ENCODE data around the gene PLCL2. TPM values are rescaled to one million over a fixed set of nuclear protein-coding genes. Genes with fewer than 3 reads are reported as not detected.

The PLCL2 gene
- 21.5 TPM for total RNA-seq

DNA sequence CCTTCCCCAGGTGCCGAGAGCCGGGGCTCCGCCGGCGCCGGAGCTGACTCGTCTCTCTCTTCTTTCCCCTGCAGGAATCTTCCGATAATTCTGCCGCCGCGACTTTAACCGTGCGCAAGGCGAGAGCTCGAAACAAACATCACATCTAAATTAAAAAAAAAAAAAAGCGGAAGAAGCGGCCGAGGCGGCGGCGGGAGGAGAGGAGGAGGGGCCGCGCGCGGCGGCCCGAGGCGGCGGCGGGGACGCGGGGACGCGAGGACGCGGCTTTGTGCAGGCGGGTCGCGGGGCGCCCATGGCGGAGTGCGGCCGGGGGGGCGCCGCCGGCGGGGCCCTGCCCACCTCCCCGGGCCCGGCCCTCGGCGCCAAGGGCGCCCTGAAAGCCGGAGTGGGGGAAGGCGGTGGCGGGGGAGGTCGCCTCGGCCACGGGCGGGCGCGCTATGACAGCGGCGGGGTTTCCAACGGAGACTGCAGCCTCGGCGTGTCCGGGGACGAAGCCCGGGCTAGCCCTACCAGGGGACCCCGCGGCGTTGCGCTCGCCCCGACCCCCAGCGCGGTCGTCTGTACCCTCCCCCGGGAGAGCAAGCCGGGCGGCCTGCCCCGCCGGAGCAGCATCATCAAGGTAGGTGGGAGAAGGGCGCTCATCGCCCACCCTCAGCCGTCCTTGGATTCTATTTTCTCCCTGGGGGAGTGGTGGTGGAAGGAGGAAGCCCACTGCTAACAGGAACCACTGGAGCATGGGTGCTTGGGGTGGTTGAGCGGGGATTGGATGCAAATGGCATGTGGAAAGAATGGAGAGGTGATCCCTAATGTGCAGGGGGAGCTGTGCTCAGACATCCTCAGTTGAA lies at the start of gene PLCL2:
Gene PLCL2, plus strand, starts transcription at position 208 of the 845 bp plus-strand sequence. Its CDS starts 85 bp downstream, at position 293.
- DNase-seq (ENCODE audit: low read depth in 2 of 3, low spot score in 2 of 3), result peak; percentile 62 to 90 (median 82)

DNA sequence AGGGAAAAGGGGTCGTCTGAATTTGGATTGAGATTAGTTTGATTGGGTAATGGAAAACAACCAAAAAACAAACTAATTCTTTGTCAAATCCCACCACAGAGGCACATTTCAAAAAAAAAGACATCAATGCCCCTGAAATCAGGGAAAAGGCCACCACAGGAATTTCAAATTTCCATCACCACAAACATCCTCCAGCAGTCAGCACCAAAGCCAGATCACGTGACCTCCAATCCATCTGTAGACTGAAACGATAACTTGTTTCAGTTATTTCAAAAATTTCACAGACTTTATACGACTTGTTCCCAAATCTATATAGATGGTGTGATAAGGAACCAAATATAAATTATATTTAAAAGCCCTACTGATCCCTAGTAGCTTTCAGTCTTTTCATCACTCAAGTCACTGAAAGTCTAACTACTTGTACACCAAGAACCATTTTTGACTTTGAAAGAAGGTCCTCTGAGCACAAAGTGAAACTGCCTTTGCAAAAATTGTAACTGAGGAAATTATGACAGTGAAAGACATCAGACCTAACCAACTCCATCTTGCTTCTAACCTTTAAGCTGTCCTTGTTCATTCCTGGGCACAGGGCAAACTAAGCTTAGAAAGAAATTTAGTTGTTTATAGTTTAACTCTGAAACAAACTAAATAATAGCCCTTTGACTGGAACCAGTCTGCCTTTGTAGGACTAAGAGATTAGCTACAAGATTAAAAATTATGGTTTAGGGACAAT lies 48.1 kb upstream of the PLCL2 start:
- no peak for DNase-seq (ENCODE audit: low read depth in 2 of 3, low spot score in 2 of 3)

DNA sequence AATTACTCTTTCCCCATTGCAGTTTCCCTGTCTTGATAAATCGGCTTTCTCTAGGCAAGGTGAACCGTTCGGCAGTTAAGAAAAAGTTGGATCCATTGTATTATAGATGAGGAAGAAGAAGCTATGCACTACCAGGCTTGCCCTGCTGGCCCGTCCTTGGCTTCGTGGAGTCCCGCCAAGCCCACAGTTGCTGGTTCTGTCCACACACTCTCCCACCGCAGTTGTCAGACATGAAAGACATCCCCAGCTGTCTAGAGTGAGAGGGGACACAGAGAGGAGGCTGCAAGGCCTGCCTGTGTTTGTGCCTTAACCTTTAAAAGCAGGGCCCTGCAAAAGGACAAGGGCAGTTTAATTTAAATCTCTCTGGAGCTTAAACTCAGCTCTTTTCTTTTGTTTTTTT lies 47.2 kb upstream of the PLCL2 start:
- DNase-seq (ENCODE audit: low read depth in 2 of 3, low spot score in 2 of 3), result no peak

DNA sequence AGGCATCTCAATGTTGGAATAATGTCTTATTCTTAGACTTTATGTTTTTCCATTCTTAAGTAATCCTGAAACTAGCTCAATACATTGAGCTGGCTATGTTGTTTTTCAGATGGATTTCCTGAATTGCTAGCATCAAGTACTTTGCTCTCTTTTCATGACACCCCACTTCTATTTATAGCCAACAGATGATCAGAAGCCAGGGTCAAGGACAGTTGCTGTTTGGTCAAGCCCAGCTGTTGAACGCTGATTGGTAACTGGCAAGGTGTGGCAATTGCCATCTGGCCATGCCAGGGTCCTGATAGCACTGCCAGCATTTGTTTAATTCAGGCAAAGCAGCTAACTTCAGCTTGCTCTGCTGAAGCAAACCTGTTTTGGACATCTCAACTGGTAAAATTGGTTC lies 46.2 kb upstream of the PLCL2 start:
- DNase-seq (ENCODE audit: low read depth in 2 of 3, low spot score in 2 of 3), result no peak

DNA sequence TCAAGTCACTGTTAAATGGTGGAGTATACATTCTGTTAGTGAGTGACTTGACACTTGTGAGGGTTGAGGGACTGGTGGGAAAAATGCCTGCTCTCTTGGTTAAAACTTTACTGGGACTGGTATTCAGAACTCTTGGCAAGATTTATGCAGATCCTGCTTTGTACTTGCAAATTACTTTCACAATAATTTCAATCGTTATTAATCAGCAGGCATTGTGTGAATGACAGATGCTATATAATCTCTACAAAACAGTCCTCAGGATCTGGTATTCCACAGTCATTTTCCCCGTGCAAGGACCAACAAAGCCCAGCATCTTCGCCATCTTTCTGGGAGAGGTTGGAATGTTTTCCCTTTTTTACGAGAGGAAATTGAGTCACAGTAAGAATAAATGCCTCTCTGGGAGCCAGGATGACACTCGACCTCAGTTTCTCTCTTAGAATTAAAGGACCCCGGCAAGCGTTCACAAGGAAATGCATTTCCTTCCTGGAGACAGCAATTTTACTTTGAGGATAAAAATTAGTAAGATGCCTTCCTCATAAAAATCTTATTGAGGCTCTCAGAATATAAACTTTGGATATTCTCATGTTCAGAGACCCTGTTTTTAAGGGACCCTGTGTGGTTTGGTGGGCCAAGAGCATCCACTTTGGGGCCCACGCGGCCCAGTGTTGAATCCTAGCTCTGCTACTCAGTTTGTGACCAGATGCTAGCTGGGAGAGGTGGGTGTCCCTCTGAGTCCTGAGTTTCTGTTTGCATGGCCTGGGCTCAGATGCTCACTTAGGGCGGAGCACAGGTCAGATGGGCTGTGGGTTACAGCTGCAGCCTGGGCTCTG lies 45.3 kb upstream of the PLCL2 start:
- no peak for DNase-seq (ENCODE audit: low read depth in 2 of 3, low spot score in 2 of 3)

DNA sequence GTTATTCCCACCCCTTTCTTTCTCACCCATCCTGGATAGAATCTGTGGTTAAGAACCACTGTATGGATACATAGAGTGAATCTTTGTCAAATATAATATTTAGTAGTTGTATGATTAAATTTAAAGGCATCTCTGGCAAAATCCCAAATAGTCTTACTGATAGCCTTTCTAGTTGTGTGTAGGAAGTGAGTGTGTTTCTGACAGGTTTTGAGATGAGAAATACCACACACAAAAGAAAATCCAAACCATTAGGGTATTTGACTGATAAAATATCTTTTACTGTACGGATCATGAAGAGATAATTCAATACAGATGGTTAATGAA lies 44.7 kb upstream of the PLCL2 start:
- no peak for DNase-seq (ENCODE audit: low read depth in 2 of 3, low spot score in 2 of 3)

DNA sequence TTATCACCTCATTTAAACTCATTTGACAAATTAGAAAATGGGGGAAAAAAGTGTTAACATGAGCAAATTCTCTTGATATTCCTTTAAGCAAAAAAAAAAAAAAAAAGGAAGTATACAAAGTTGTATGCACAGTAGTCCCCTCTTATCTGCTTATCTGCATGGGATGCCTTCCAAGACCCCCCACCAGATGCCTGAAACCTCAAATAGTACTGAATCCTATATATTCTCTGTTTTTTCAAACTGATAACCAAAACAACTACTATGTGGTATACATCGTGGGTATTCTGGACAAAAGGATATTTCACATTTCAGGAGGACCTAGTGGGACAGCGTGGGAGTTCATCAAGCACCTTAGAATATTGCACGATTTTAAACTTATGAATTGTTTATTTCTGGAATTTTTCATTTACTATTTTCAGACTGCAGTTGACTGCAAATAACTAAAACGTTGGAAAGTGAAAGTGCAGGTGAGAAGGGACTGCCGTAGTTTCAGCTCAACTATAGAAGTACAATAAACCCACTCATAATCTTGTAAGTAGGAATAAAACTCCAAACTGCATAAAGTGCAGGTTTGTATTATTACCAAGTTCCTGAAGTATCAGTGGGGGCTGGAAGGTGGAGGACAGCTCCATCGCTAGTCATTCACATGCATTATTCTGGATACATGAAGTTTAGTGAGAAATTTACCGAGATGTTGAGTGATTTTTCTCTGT lies 43.6 kb upstream of the PLCL2 start:
- DNase-seq (ENCODE audit: low read depth in 2 of 3, low spot score in 2 of 3), result peak in 1 of 3 donors; percentile 24

DNA sequence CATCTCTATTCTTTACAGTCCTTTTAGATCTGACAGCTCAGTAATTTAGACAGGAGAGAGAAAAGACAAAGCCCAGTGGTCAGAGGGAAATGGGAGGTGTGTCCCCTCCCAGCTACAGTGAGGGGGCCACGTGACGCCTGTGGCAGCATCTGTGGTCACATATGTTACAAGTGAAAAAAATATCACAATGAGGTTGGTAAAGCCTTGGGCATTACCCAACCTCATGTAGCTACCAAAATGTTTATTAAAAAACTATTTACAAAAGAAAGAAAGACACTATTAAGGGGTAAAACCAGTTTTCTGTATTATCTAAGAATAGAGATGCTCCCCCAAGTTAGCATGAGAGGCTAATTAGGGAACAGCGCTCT lies 42.9 kb upstream of the PLCL2 start:
- DNase-seq (ENCODE audit: low read depth in 2 of 3, low spot score in 2 of 3), result peak in 2 of 3 donors; percentile 48 to 64

DNA sequence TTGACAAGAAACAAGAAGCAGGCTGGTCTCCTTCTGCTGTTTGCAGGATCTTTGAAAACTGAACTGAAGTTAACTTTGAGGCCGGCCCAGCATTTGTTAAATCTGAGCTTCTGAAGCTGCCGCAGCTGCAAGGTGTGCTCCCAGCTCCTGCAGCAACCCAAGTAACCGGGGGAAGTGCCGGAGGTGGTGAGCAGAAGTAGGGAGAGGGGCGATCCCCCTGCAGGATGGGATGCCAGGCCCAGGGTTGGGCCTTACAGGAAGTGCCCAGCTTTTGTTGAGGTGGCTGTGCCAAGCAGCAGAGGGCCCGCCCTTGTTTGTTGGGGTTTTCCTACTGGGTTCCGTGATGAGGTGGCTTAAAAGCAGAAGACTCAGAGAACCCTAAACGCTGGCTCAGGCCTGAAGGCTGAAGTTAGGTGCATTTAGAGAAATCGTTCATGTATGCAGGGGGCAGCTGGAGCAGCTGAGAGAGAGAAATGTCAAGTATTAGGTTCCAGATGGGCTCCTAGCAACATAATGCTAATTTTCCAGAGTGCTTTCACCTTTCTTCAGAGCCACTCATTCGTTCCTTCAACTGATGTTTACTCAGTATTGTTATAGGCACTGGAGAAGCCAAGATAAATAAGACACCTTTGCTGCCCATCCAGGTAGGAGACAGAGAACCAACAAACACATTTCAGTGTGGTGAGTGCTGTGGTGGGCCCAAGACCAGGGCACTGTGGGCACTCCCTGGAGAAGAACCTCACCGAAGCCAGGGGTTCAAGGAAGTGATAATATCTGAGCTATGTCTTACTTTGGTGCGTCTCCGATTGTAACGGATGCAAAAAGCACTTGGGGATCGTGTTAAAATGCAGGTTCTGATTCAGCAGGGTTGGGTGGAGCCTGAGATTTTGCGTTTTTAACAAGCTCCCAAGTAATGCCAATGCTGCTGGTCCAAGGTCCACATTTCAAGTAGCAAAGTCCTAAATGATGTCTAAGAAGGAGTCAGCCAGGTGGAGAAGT lies 42.2 kb upstream of the PLCL2 start:
- DNase-seq (ENCODE audit: low read depth in 2 of 3, low spot score in 2 of 3), result peak; percentile 64 to 78 (median 73)

DNA sequence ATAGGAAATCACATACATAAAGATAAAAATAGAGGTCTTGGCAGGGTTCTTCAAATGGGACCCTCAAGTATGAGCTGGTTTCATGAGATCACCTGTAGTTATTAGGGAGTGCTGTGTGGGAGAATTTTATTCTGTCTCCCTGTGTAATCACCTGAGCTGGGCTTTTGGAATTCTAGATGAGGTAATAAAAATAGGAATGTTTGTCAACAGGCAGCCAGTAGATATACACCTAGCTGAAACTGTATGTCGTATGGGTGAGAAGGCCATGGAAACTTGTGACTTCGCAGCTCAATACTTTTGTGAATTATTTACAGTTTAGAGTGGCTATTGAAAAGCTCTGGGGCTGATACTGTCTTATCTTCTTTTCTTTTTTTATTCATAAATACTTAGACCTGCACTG lies 40.5 kb upstream of the PLCL2 start:
- DNase-seq (ENCODE audit: low read depth in 2 of 3, low spot score in 2 of 3), result no peak

DNA sequence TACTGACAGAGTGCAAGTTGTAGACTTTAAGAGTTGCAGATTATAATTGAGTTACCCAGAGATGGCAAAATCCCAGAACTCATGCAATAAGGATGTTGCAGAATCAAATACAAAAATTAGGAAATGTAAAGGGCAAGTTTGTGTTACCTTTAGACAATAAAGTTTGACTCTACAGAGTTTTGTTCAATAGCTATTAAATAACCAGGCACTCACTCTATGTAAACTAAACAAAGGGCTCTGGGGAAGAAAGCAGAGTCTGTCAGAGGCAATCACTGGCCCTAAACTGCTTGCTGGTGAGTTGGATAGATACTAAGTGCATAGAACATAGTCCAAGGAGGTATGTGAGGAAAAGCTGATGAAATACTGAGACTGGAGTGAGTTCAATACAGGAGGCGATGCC lies 40.0 kb upstream of the PLCL2 start:
- no peak for DNase-seq (ENCODE audit: low read depth in 2 of 3, low spot score in 2 of 3)

DNA sequence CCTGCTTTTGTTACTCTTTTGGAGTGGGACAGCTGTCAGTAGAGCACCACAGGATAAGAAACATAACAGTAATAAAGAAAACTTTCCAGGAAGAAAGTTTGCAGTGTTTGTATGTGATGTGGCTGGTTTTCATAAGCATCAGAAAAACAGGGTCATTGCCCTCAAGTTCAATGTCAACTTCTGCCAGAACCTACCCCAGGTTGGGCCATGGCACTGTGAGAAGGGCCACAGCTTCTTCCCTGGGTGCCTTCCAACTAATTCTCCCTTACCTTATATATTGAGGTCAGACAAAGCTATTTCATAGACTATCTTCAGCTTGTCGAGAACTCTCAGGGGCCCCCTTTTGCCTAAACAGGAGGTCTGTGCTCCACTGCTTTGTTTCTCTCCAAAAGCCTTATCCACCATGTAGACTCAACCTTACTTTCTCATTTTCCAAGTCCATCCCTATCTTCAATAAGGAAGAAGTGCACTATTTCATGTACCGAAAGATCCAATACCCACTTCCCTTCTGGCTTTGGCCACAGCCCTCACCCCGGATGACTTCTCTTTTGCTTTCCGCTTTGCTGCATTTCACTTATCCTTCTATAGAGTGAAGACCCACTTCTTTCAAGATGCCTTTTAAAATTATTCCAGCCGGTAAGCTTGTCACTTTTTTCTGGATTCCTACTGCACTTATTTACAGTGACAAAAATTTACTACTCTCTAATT lies 38.2 kb upstream of the PLCL2 start:
- DNase-seq (ENCODE audit: low read depth in 2 of 3, low spot score in 2 of 3), result no peak

DNA sequence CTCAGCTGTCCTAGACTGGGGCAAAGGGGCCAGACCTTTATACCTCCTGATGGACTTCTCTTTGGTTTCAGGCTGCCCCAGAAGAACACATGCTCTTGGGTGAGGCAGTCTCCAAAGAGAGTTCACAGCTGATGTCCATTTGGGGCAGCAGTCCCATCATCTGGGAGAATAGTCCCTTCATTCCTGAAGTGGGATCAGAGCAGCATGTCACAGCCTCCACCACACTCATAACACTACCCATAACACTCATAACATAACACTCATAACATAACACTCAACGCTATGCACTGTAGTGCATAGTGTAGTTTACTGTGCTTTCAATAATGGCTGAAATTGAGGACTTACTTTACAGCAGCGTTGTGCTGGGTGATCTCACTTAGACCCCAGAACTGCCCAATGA lies 36.7 kb upstream of the PLCL2 start:
- no peak for DNase-seq (ENCODE audit: low read depth in 2 of 3, low spot score in 2 of 3)

DNA sequence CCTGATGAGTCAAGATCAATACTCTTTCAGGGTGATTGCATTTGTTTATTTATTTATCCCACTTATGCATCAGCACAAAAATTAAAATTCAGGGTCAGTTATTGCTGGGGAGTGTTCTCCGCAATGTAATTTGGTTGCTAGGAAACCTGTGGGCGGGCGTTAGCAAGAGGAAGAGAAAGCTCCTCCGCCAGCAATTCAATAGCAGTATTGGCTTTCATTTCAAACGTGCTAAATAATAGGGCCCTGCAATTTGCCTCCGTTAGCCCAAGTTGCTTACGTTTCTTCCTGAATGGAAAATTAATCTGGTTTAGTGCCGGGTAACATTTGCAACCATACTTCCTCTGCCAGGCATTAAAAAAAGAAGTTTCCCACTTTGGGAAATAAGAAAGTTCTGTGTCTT lies 35.5 kb upstream of the PLCL2 start:
- peak in 2 of 3 donors; percentile 64 to 80 for DNase-seq (ENCODE audit: low read depth in 2 of 3, low spot score in 2 of 3)

DNA sequence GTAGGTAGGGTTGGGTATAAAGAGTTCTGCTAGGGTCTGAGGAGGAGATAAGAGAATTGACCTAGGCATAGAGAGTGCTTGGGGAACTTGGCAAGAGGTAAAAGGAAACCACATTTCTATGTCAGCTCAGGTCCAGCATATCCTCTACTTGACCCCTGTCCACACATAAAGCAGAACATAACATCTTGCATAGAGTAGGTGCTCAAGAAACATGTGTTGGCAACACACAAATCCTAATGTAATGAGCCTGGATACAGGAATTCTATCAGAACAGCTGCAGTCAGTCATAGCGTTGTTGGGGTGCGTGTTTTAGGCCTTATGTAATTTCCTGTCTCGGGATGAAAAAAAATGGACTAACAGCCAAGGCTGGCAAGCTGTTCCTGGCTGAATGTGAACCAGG lies 35.0 kb upstream of the PLCL2 start:
- peak in 1 of 3 donors; percentile 14 for DNase-seq (ENCODE audit: low read depth in 2 of 3, low spot score in 2 of 3)

DNA sequence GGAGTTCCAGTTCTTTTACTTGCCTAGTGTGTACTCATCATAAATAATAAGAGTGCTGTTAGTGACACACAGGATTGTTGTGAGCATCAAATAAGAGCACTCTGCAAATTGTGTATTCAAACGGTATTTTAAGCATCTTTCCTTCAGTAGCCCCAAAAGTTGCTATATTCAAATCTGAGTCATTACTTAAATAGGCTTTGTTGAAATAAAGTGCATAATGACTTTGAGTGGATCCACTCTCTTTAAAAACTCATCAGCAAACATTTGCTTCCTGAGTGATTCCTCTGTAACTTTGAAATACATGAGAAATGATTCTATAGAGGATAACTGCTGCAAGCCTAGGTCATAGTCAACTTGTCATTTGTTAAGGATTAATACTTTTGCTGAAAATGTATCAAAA lies 29.3 kb upstream of the PLCL2 start:
- DNase-seq (ENCODE audit: low read depth in 2 of 3, low spot score in 2 of 3), result no peak

DNA sequence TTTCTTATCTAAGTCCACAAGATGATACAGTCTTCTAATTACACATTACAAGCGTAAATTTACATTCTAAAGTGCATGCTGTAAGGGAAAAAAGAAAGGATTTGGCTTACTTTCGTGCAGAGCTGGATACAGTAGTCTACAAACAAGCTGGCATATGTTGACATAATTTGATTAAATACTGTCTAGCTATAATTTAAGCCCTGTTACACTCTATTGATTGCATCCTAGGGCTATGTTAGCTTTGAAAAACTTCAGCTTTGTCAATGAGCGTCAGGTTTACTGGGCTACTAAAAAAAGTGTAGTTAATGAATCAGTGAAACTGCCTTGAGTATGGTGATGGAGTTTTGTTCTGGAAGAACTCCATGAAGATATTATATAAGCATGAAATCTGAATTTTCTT lies 24.5 kb upstream of the PLCL2 start:
- DNase-seq (ENCODE audit: low read depth in 2 of 3, low spot score in 2 of 3), result no peak

DNA sequence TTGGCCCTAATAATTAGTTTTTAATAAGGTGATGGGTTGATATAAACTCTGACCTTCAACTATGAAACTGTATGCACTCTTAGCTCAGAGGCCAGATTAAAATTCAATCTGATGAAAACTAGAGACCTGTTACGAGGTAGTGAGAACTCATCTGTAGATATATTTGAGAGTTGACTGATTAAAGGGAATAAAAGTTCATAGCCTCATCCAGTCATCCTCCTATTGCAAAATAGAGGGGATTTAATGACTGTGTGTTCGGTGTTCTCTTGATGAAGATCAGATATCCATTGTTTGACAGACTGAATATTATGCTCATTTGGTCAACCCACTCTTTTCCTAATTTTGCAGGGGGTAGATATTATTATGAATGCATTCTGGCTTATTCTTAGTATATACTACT lies 23.3 kb upstream of the PLCL2 start:
- no peak for DNase-seq (ENCODE audit: low read depth in 2 of 3, low spot score in 2 of 3)

All from hematopoietic multipotent progenitor cell (in vitro differentiated cells).